MM.1S (cell line): ENCODE data around the gene RABGEF1.
A peak's percentile ranks its signal among the peaks of the same experiment; 100 is the strongest.

Experiments used
- DNase-seq: peaks from one replicate; pipeline ENCODE4 v3.0.0-alpha.2; 2015
- H2AFZ ChIP-seq: fragments of 300-600 bp; sonication (generic); 2 replicates; pipeline ENCODE4 v1.6.0; 2016; ENCODE audit warnings: antibody characterized with exemption, low read length
- H3F3A ChIP-seq: fragments of 300-600 bp; sonication (generic); 2 replicates; pipeline ENCODE4 v1.6.1; 2016; ENCODE audit warnings: mild to moderate bottlenecking, antibody characterized with exemption, low read length, moderate library complexity, mixed read lengths; ENCODE audit not compliant: insufficient read depth
- H3K27ac ChIP-seq: fragments of 300-600 bp; sonication (generic); 2 replicates; pipeline ENCODE4 v1.5.1; 2016; ENCODE audit warnings: mild to moderate bottlenecking, low read length
- H3K27me3 ChIP-seq: fragments of 300-600 bp; sonication (generic); replicated peaks from 2 replicates; pipeline ENCODE4 v1.6.0; 2016; ENCODE audit warnings: low read length; ENCODE audit not compliant: insufficient read depth
- H3K36me3 ChIP-seq: fragments of 300-600 bp; sonication (generic); replicated peaks from 2 replicates; pipeline ENCODE4 v1.6.1; 2016; ENCODE audit warnings: mild to moderate bottlenecking, low read length, mixed read lengths; ENCODE audit not compliant: insufficient read depth
- H3K4me1 ChIP-seq: fragments of 300-600 bp; sonication (generic); 2 replicates; pipeline ENCODE4 v1.6.1; 2016; ENCODE audit warnings: low read length, mixed read lengths
- H3K4me2 ChIP-seq: fragments of 300-600 bp; sonication (generic); 2 replicates; pipeline ENCODE4 v1.6.0; 2016; ENCODE audit warnings: low read depth, low read length
- H3K4me3 ChIP-seq: fragments of 300-600 bp; sonication (generic); 2 replicates; pipeline ENCODE4 v1.5.1; 2016; ENCODE audit warnings: low read length, mixed read lengths
- H3K79me2 ChIP-seq: fragments of 300-600 bp; sonication (generic); 2 replicates; pipeline ENCODE4 v1.6.1; 2016; ENCODE audit warnings: mixed run types, low read length, mixed read lengths
- H3K9ac ChIP-seq: fragments of 300-600 bp; sonication (generic); 2 replicates; pipeline ENCODE4 v1.6.1; 2016; ENCODE audit warnings: low read length, mixed read lengths
- H3K9me2 ChIP-seq: fragments of 300-600 bp; sonication (generic); replicated peaks from 2 replicates; pipeline ENCODE4 v1.6.1; 2016; ENCODE audit warnings: mild to moderate bottlenecking, low read length, mixed read lengths; ENCODE audit not compliant: insufficient read depth
- H3K9me3 ChIP-seq: fragments of 300-600 bp; sonication (generic); replicated peaks from 2 replicates; pipeline ENCODE4 v1.6.1; 2016; ENCODE audit warnings: mild to moderate bottlenecking, low read length, mixed read lengths; ENCODE audit not compliant: insufficient read depth
- H4K20me1 ChIP-seq: fragments of 300-600 bp; sonication (generic); 2 replicates; pipeline ENCODE4 v1.6.1; 2016; ENCODE audit warnings: mild to moderate bottlenecking, low read length, moderate library complexity, mixed read lengths; ENCODE audit not compliant: insufficient read depth
- EZH2 ChIP-seq: fragments of 300-600 bp; sonication (generic); optimal IDR thresholded peaks from 2 replicates; pipeline ENCODE3; 2017; ENCODE audit warnings: low read depth, mild to moderate bottlenecking, antibody characterized with exemption, low read length, mixed read lengths
- EZH2phosphoT487 ChIP-seq: fragments of 300-600 bp; sonication (generic); IDR thresholded peaks from 2 replicates; pipeline ENCODE4 v1.6.1; 2018; ENCODE audit warnings: antibody characterized with exemption, low read length
- TF ChIP-seq, protein P1 (sequence below): fragments of 300-600 bp; sonication (generic); IDR thresholded peaks from 2 replicates; pipeline ENCODE4 v1.5.1; 2016; ENCODE audit warnings: antibody characterized with exemption, low read length, mixed read lengths

The RABGEF1 gene

DNA sequence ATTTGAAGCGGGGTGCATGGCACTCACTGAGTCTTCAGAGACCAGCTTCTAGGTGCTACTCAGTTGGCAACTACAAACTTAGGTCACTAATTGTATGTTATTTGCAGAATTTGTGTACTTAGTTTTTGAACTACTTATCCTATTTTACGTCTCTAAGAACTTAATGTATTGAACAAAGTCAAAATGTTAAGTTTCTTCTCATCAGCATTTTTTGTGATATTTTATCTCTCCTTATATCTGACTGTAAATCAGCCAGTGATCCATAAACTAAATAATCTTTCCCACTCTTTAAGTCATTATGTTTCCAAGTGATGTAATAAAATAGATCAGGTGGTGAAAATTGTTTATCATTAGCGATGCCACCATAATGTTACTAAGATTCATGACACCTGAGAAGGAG, 120.2 kb downstream of the RABGEF1 start:
- TF ChIP-seq EZH2phosphoT487, result no peak
- TF ChIP-seq, protein P1, sequence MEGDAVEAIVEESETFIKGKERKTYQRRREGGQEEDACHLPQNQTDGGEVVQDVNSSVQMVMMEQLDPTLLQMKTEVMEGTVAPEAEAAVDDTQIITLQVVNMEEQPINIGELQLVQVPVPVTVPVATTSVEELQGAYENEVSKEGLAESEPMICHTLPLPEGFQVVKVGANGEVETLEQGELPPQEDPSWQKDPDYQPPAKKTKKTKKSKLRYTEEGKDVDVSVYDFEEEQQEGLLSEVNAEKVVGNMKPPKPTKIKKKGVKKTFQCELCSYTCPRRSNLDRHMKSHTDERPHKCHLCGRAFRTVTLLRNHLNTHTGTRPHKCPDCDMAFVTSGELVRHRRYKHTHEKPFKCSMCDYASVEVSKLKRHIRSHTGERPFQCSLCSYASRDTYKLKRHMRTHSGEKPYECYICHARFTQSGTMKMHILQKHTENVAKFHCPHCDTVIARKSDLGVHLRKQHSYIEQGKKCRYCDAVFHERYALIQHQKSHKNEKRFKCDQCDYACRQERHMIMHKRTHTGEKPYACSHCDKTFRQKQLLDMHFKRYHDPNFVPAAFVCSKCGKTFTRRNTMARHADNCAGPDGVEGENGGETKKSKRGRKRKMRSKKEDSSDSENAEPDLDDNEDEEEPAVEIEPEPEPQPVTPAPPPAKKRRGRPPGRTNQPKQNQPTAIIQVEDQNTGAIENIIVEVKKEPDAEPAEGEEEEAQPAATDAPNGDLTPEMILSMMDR, result no peak
- TF ChIP-seq EZH2, result no peak
- Histone ChIP-seq H3K9me3 (no peaks in the 10 kb centered on the region), H4K20me1 (no peaks in the 10 kb centered on the region), H3K4me1 (peaks cover 21% of the 10 kb centered on the region), H3F3A (peaks cover 27% of the 10 kb centered on the region), H3K4me3 (peak overlapping the region; percentile 23; the same call in 1 of the 2 replicates), H3K9me2 (no peaks in the 10 kb centered on the region), H3K27ac (peak overlapping the region; percentile 98), H3K9ac (peak overlapping the region; percentile 91), H3K4me2 (peak overlapping the region; percentile 93), H3K36me3 (0 out of 2 replicates have a peak, but pooled peaks cover 2% of the 10 kb centered on the region), H3K79me2 (no peaks in the 10 kb centered on the region), H2AFZ (peak overlapping the region; percentile 43), H3K27me3 (no peaks in the 10 kb centered on the region)
- no peak for DNase-seq
